ENCODE data around the gene KIF7. TPM values are rescaled to one million over a fixed set of nuclear protein-coding genes. Genes with fewer than 3 reads are reported as not detected.

The KIF7 gene
- total RNA-seq, 1 donor from 2014 or later = 9.3 TPM

- DNase-seq = no peak
- no peak for TF ChIP-seq CTCF (IDR thresholded peaks at IDR 0.05; ENCODE audit: partially characterized antibody, unreplicated experiment)
- H3K4me3 Mint-ChIP-seq (ENCODE audit: unreplicated experiment) = no peak overlapping the region
- H3K9me3 Mint-ChIP-seq (ENCODE audit: unreplicated experiment) = no peaks in the 10 kb centered on the region
- H3K27me3 Mint-ChIP-seq (ENCODE audit: unreplicated experiment) = peaks cover 6% of the 10 kb centered on the region
- H3K36me3 Mint-ChIP-seq (ENCODE audit: unreplicated experiment) = peaks cover 13% of the 10 kb centered on the region
- no peaks in the 10 kb centered on the region for H3K4me1 Mint-ChIP-seq (ENCODE audit: low read depth, unreplicated experiment)
- H3K27ac Mint-ChIP-seq (ENCODE audit: unreplicated experiment) = no peak overlapping the region
These were observed 26.2 kb downstream of the KIF7 start for GRCh38 chr15:89628806-89629715.

DNA sequence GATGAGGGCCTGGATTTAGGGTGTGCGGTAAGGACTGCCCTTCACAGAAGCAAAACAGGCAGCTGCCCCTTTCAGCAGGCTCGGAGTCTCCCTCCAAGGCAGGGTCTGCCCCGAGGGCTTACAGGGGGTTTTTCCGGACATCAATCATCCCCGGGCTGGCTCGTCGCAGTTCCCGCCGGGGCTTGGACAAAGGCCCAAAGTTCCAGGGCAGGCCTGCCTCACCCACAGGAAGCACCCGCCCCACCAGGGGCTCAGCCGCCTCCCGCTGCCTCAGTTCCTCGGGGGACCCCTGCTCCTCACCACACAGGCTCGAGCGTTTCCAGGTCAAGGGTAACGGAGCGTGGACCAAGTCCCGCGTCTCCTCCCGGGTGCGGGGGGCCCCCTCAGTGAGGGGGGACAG, 27.0 kb downstream of the KIF7 start:
- no peaks in the 10 kb centered on the region for H3K4me1 Mint-ChIP-seq (ENCODE audit: low read depth, unreplicated experiment)

DNA sequence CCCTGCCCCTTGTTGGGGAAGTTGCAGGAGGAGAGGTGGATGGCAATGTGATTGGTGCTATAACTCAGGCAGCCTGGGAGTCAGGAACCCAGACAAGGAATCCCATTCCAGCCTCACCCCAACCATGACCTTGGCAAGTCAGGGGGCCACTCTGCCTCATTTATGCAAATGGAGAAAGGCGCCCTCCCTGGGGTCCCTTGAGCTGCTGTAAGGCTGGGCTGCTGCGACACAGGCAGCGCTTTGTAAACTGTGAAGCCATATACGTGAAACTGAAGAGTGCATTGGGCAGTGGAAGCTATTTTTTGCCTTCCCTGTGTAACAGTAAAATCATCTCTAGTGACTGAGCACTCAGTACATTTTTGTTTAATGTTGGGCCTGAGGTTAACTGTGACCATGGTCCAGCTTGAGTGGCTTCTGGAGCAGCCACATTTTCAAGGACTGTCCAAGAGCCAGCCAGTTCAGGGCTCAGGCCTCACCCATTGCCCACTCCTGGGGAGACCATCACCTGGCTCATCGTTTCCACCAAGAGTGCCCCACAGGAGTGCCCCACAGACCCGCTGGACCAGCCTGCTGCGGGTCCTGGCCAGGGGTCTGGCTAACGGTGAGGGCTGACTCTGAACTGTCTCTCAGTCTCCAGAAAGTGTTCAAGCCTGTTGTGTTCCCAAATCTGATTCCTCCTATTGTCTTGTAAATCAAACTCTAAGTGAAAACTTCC, 27.9 kb downstream of the KIF7 start:
- no peak for DNase-seq
- no peak overlapping the region for H3K27ac Mint-ChIP-seq (ENCODE audit: unreplicated experiment)
- no peak for TF ChIP-seq CTCF (IDR thresholded peaks at IDR 0.05; ENCODE audit: partially characterized antibody, unreplicated experiment)
- no peaks in the 10 kb centered on the region for H3K4me1 Mint-ChIP-seq (ENCODE audit: low read depth, unreplicated experiment)
- H3K27me3 Mint-ChIP-seq (ENCODE audit: unreplicated experiment) = peaks cover 6% of the 10 kb centered on the region
- H3K9me3 Mint-ChIP-seq (ENCODE audit: unreplicated experiment) = no peaks in the 10 kb centered on the region
- peaks cover 11% of the 10 kb centered on the region for H3K36me3 Mint-ChIP-seq (ENCODE audit: unreplicated experiment)
- H3K4me3 Mint-ChIP-seq (ENCODE audit: unreplicated experiment) = no peak overlapping the region

More for the DNA sequence above, 27.0 kb downstream of the KIF7 start:
- TF ChIP-seq CTCF (IDR thresholded peaks at IDR 0.05; ENCODE audit: partially characterized antibody, unreplicated experiment) = no peak
- Mint-ChIP-seq H3K9me3 (ENCODE audit: unreplicated experiment) (no peaks in the 10 kb centered on the region), H3K36me3 (ENCODE audit: unreplicated experiment) (peaks cover 13% of the 10 kb centered on the region), H3K4me3 (ENCODE audit: unreplicated experiment) (no peak overlapping the region), H3K27me3 (ENCODE audit: unreplicated experiment) (peaks cover 6% of the 10 kb centered on the region), H3K27ac (ENCODE audit: unreplicated experiment) (no peak overlapping the region)
- no peak for DNase-seq

GRCh38 chr15:89625716-89626115, 29.6 kb downstream of the KIF7 start:
- no peak overlapping the region for H3K4me3 Mint-ChIP-seq (ENCODE audit: unreplicated experiment)
- H3K27me3 Mint-ChIP-seq (ENCODE audit: unreplicated experiment) = peaks cover 5% of the 10 kb centered on the region
- no peak overlapping the region for H3K27ac Mint-ChIP-seq (ENCODE audit: unreplicated experiment)
- TF ChIP-seq CTCF (IDR thresholded peaks at IDR 0.05; ENCODE audit: partially characterized antibody, unreplicated experiment) = no peak
- no peaks in the 10 kb centered on the region for H3K4me1 Mint-ChIP-seq (ENCODE audit: low read depth, unreplicated experiment)
- no peaks in the 10 kb centered on the region for H3K36me3 Mint-ChIP-seq (ENCODE audit: unreplicated experiment)
- H3K9me3 Mint-ChIP-seq (ENCODE audit: unreplicated experiment) = no peaks in the 10 kb centered on the region
- no peak for DNase-seq

DNA sequence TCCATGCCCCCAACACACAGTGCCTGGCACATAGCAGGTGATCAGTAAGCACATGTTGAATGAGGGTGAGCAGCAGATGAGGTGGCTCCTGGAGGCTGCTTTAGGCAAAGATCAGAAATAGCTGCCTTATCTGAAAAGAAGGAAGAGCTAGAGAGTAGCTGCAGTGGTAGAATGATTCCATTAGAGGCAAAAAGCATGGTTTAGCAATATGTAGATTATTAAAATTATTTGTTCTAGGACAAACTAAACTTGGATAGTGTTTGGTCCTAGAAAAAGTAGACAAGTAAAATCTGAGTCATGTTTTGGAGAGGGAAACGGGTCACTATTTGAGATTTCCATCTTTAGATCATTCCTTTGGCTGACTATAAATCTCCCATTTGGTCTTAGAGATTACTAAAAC, 32.1 kb downstream of the KIF7 start:
- Mint-ChIP-seq H3K27ac (ENCODE audit: unreplicated experiment) (no peak overlapping the region), H3K4me3 (ENCODE audit: unreplicated experiment) (no peak overlapping the region), H3K36me3 (ENCODE audit: unreplicated experiment) (no peaks in the 10 kb centered on the region), H3K9me3 (ENCODE audit: unreplicated experiment) (no peaks in the 10 kb centered on the region), H3K27me3 (ENCODE audit: unreplicated experiment) (peaks cover 2% of the 10 kb centered on the region), H3K4me1 (ENCODE audit: low read depth, unreplicated experiment) (no peaks in the 10 kb centered on the region)
- TF ChIP-seq CTCF (IDR thresholded peaks at IDR 0.05; ENCODE audit: partially characterized antibody, unreplicated experiment) = no peak
- no peak for DNase-seq

All from glutamatergic neuron (in vitro differentiated cells).